ENCODE measurements around the gene POLA2. TPM values are rescaled to one million over a fixed set of nuclear protein-coding genes. Genes with fewer than 3 reads are reported as not detected.

The POLA2 gene
- polyA plus RNA-seq, 1 donor (not counting 4 experiments of a cell fraction or from before 2014, with no cell fraction given), result 20.9 TPM

DNA sequence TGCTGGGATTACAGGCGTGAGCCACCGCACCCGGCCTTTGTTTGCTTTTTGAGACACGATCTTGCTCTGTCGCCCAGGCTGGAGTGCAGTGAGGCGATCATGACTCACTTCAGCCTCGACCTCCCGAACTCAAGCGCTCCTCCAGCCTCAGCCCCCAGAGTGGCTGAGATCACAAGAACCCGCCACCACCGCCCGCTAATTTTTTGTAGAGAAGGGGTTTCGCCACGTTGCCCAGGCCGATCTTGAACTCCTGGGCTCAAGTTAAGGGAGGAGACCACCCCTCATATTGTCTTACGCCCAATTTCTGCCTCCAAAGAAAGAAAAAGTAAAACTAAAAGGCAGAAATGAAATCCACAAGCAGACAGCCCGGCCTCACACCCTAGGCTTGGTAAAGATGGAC, 1.5 kb upstream of the POLA2 start:
- FAIRE-seq (no peak), DNase-seq (ENCODE audit: low read depth, low spot score) (no peak)
- no peak overlapping the region for H3K27ac ChIP-seq (ENCODE audit: control insufficient read depth, insufficient read depth, low read length)
- no peak overlapping the region for H3K4me2 ChIP-seq (ENCODE audit: control insufficient read depth, extremely low read depth, insufficient read depth, low read depth, low read length)
- peaks cover 13% of the 10 kb centered on the region for H3K4me1 ChIP-seq (ENCODE audit: control insufficient read depth, extremely low read depth, insufficient read depth, low read length)
- no peak for TF ChIP-seq EZH2 (IDR thresholded peaks at IDR 0.05; ENCODE audit: low read length)
- H4K20me1 ChIP-seq (ENCODE audit: control insufficient read depth, extremely low read depth, insufficient read depth, low read length), result no peaks in the 10 kb centered on the region
- no peak overlapping the region for H2AFZ ChIP-seq (ENCODE audit: control insufficient read depth, low read length)
- H3K27me3 ChIP-seq (ENCODE audit: control insufficient read depth, extremely low read depth, insufficient read depth, low read length), result no peaks in the 10 kb centered on the region
- no peaks in the 10 kb centered on the region for H3K9me3 ChIP-seq (ENCODE audit: control insufficient read depth, low read depth, low read length)
- no peak overlapping the region for H3K9ac ChIP-seq (ENCODE audit: control insufficient read depth, extremely low read depth, insufficient read depth, low read length)
- peaks cover 22% of the 10 kb centered on the region for H3K79me2 ChIP-seq (ENCODE audit: control insufficient read depth, insufficient read depth, low read length)
- no peak overlapping the region for H3K4me3 ChIP-seq (ENCODE audit: control insufficient read depth in 2 of 3, extremely low read depth in 1 of 3, insufficient read depth in 2 of 3, low read depth in 1 of 3, low read length in 3 of 3)
- dilution Hi-C loops (cut with MboI; ENCODE audit: extremely low pct_ligation_motif_present, low sequenced_read_pairs), result no loop called here
- no peaks in the 10 kb centered on the region for H3K9me1 ChIP-seq (ENCODE audit: control insufficient read depth, extremely low read depth, insufficient read depth, low read length)
- H3K36me3 ChIP-seq (ENCODE audit: control insufficient read depth in 2 of 2, extremely low read depth in 1 of 2, insufficient read depth in 2 of 2, low read length in 2 of 2), result no peaks in the 10 kb centered on the region

DNA sequence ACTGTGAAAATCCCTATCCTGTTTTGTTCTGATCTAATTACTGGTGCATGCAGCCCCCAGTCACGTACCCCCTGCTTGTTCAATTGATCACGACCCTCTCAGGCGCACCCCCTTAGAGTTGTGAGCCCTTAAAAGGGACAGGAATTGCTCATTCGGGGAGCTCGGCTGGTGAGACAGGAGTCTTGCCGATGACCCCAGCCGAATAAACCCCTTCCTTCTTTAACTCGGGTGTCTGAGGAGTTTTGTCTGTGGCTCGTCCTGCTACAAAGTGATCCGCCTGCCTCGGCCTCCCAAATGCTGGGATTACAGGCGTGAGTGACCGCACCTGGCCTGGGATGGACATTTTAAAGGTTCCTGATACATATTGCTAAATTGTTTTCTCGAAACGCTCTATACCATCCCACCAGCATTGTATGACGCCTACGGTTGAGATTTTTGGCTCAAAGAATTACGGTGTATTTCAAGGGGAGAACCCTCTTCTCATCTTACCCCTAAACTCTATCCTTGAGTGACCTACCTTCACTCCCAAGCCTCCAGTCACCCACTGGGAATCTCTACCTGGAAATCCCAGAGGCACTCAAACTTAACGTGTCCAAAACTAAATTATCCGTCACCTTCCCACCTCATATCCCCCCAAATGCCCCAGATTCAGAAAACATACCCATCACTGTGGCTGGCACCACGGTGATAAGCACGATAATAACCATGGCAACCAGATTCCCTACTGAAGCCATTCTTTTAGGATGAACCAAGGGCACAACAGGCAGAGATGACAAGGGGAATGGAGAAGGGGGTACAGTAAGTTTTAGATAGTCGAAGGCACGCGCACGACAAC, 789 bp upstream of the POLA2 start:
- Histone ChIP-seq H3K36me3 (ENCODE audit: control insufficient read depth in 2 of 2, extremely low read depth in 1 of 2, insufficient read depth in 2 of 2, low read length in 2 of 2) (no peaks in the 10 kb centered on the region), H3K9me1 (ENCODE audit: control insufficient read depth, extremely low read depth, insufficient read depth, low read length) (no peaks in the 10 kb centered on the region), H3K9me3 (ENCODE audit: control insufficient read depth, low read depth, low read length) (no peaks in the 10 kb centered on the region), H2AFZ (ENCODE audit: control insufficient read depth, low read length) (peak overlapping the region; percentile 91), H4K20me1 (ENCODE audit: control insufficient read depth, extremely low read depth, insufficient read depth, low read length) (no peaks in the 10 kb centered on the region), H3K27ac (ENCODE audit: control insufficient read depth, insufficient read depth, low read length) (peak overlapping the region; percentile 88), H3K27me3 (ENCODE audit: control insufficient read depth, extremely low read depth, insufficient read depth, low read length) (no peaks in the 10 kb centered on the region), H3K79me2 (ENCODE audit: control insufficient read depth, insufficient read depth, low read length) (peaks cover 22% of the 10 kb centered on the region), H3K4me2 (ENCODE audit: control insufficient read depth, extremely low read depth, insufficient read depth, low read depth, low read length) (peak overlapping the region; percentile 97), H3K9ac (ENCODE audit: control insufficient read depth, extremely low read depth, insufficient read depth, low read length) (peak overlapping the region; percentile 94), H3K4me1 (ENCODE audit: control insufficient read depth, extremely low read depth, insufficient read depth, low read length) (peaks cover 13% of the 10 kb centered on the region), H3K4me3 (ENCODE audit: control insufficient read depth in 2 of 3, extremely low read depth in 1 of 3, insufficient read depth in 2 of 3, low read depth in 1 of 3, low read length in 3 of 3) (peak overlapping the region; percentile 64 to 86 (median 73))
- no peak for DNase-seq (ENCODE audit: low read depth, low spot score)
- no peak for FAIRE-seq
- dilution Hi-C loops (cut with MboI; ENCODE audit: extremely low pct_ligation_motif_present, low sequenced_read_pairs), result no loop called here
- TF ChIP-seq, protein P1, sequence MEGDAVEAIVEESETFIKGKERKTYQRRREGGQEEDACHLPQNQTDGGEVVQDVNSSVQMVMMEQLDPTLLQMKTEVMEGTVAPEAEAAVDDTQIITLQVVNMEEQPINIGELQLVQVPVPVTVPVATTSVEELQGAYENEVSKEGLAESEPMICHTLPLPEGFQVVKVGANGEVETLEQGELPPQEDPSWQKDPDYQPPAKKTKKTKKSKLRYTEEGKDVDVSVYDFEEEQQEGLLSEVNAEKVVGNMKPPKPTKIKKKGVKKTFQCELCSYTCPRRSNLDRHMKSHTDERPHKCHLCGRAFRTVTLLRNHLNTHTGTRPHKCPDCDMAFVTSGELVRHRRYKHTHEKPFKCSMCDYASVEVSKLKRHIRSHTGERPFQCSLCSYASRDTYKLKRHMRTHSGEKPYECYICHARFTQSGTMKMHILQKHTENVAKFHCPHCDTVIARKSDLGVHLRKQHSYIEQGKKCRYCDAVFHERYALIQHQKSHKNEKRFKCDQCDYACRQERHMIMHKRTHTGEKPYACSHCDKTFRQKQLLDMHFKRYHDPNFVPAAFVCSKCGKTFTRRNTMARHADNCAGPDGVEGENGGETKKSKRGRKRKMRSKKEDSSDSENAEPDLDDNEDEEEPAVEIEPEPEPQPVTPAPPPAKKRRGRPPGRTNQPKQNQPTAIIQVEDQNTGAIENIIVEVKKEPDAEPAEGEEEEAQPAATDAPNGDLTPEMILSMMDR (optimal IDR thresholded peaks at IDR 0.05 in 1 of 3, IDR thresholded peaks at IDR 0.05 in 1 of 3, conservative IDR thresholded peaks at IDR 0.05 in 1 of 3; ENCODE audit: extremely low read depth in 1 of 3, insufficient read depth in 2 of 3, low read length in 3 of 3), result no peak
- no peak for TF ChIP-seq EZH2 (IDR thresholded peaks at IDR 0.05; ENCODE audit: low read length)

Measured in keratinocyte (primary cell).